ENCODE measurements around the gene NKAPL. TPM values are rescaled to one million over a fixed set of nuclear protein-coding genes. Genes with fewer than 3 reads are reported as not detected.

Gene NKAPL
- total RNA-seq, 1 experiment from 2014 or later, result not detected

DNA sequence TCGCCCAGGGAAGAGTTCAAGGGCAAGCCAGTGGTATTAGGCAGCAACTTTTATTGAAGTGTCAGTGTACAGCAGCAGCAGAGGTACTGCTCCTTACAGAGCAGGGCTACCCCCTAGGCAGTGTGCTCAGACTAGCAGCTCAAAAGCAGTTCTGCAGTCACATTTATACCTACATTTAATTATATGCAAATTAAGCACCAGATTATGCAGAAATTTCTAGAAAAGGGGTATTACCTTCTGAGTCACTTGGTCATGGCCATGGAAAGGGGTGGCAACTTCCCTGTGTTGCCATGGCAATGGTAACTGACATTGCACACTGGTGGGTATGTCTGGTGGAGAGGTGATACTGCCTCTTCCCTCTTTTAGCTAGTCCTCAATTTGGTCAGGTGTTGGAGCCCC is 5.0 kb upstream of the NKAPL start:
- Histone ChIP-seq H3K36me3 (ENCODE audit: control insufficient read depth in 1 of 2, insufficient read depth in 2 of 2, low read length in 2 of 2) (no peaks in the 10 kb centered on the region), H3K27me3 (ENCODE audit: insufficient read depth, low read length) (no peaks in the 10 kb centered on the region), H3K79me2 (ENCODE audit: insufficient read depth, low read length) (peaks cover 12% of the 10 kb centered on the region), H3K27ac (ENCODE audit: low read depth, low read length) (no peak overlapping the region), H3K4me1 (ENCODE audit: control insufficient read depth in 1 of 2, insufficient read depth in 2 of 2, low read length in 2 of 2) (peaks cover 7 to 15% of the 10 kb centered on the region in 2 experiments; a peak in 3 of 4 replicates), H4K20me1 (ENCODE audit: insufficient read depth) (no peaks in the 10 kb centered on the region), H3K4me2 (ENCODE audit: low read length) (no peak overlapping the region), H3K9ac (ENCODE audit: low read length) (no peak overlapping the region), H3K4me3 (replicated peaks in 1 of 2; ENCODE audit: low read depth in 1 of 2, low read length in 2 of 2) (no peak overlapping the region), H3K9me2 (ENCODE audit: insufficient read depth) (no peaks in the 10 kb centered on the region), H3K9me3 (ENCODE audit: control insufficient read depth in 1 of 2, insufficient read depth in 1 of 2, low read depth in 1 of 2, low read length in 2 of 2) (no peaks in the 10 kb centered on the region), H2AFZ (ENCODE audit: low read depth, low read length, poor library complexity, severe bottlenecking) (no peak overlapping the region)
- intact Hi-C loops (cut with micrococcal nuclease), result no loop called here
- TF ChIP-seq, protein P1, sequence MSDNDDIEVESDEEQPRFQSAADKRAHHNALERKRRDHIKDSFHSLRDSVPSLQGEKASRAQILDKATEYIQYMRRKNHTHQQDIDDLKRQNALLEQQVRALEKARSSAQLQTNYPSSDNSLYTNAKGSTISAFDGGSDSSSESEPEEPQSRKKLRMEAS (IDR thresholded peaks at IDR 0.05), result no peak
- TF ChIP-seq RAD21 (IDR thresholded peaks at IDR 0.05; ENCODE audit: low read depth) (no peak), EGR1 (IDR thresholded peaks at IDR 0.05; ENCODE audit: low read depth) (no peak), ZFX (IDR thresholded peaks at IDR 0.05) (no peak), JUND (IDR thresholded peaks at IDR 0.05) (no peak), YY1 (IDR thresholded peaks at IDR 0.05; ENCODE audit: extremely low read depth, insufficient replicate concordance, low read depth, low read length) (no peak), SP1 (IDR thresholded peaks at IDR 0.05; ENCODE audit: low read depth) (no peak), SRF (IDR thresholded peaks at IDR 0.05; ENCODE audit: low read depth) (no peak), FOSL1 (IDR thresholded peaks at IDR 0.05; ENCODE audit: low read depth) (no peak), ZNF274 (IDR thresholded peaks at IDR 0.05; ENCODE audit: low read depth, low read length) (no peak), POLR2A (IDR thresholded peaks at IDR 0.05; ENCODE audit: borderline replicate concordance, extremely low read depth, insufficient read depth, insufficient read length) (no peak), CBX3 (IDR thresholded peaks at IDR 0.05; ENCODE audit: low read depth) (no peak)
- TF ChIP-seq, protein P2, sequence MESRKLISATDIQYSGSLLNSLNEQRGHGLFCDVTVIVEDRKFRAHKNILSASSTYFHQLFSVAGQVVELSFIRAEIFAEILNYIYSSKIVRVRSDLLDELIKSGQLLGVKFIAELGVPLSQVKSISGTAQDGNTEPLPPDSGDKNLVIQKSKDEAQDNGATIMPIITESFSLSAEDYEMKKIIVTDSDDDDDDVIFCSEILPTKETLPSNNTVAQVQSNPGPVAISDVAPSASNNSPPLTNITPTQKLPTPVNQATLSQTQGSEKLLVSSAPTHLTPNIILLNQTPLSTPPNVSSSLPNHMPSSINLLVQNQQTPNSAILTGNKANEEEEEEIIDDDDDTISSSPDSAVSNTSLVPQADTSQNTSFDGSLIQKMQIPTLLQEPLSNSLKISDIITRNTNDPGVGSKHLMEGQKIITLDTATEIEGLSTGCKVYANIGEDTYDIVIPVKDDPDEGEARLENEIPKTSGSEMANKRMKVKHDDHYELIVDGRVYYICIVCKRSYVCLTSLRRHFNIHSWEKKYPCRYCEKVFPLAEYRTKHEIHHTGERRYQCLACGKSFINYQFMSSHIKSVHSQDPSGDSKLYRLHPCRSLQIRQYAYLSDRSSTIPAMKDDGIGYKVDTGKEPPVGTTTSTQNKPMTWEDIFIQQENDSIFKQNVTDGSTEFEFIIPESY (IDR thresholded peaks at IDR 0.05; ENCODE audit: extremely low read depth, insufficient replicate concordance, low read length), result no peak
- TF ChIP-seq, protein P3, sequence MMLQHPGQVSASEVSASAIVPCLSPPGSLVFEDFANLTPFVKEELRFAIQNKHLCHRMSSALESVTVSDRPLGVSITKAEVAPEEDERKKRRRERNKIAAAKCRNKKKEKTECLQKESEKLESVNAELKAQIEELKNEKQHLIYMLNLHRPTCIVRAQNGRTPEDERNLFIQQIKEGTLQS (IDR thresholded peaks at IDR 0.05), result no peak
- TF ChIP-seq, protein P4, sequence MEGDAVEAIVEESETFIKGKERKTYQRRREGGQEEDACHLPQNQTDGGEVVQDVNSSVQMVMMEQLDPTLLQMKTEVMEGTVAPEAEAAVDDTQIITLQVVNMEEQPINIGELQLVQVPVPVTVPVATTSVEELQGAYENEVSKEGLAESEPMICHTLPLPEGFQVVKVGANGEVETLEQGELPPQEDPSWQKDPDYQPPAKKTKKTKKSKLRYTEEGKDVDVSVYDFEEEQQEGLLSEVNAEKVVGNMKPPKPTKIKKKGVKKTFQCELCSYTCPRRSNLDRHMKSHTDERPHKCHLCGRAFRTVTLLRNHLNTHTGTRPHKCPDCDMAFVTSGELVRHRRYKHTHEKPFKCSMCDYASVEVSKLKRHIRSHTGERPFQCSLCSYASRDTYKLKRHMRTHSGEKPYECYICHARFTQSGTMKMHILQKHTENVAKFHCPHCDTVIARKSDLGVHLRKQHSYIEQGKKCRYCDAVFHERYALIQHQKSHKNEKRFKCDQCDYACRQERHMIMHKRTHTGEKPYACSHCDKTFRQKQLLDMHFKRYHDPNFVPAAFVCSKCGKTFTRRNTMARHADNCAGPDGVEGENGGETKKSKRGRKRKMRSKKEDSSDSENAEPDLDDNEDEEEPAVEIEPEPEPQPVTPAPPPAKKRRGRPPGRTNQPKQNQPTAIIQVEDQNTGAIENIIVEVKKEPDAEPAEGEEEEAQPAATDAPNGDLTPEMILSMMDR (IDR thresholded peaks at IDR 0.05 in 2 of 3, conservative IDR thresholded peaks at IDR 0.05 in 1 of 3; ENCODE audit: borderline replicate concordance in 1 of 3, insufficient read depth in 1 of 3, low read depth in 2 of 3, low read length in 2 of 3), result no peak
- ChIA-PET RAD21 (ENCODE audit: low non-redundant PET in 1 of 2, low total read pairs in 2 of 2, uncharacterized antibody in 2 of 2, unreplicated experiment in 2 of 2) (no interaction called here), CTCF (no interaction called here), POLR2A (interaction anchor here (1.2 to 2.5 kb wide), 3 partner anchors 10 to 15 kb away, joined by 4 to 11 read pairs (median 4); partner anchors contain the start of gene ZSCAN26)
- ATAC-seq (no peak), DNase-seq (ENCODE audit: low read depth, low spot score) (no peak)
- BruUV-seq (replicated peaks), result no TSS peak

Measured in HCT116 (cell line).